NCI-H345 treated with DMSO at 0.1 percent for 48 hours (cell line): ENCODE measurements around the gene SVIL.
"Not testable (repeated sequence)": the region's sequence is repeated elsewhere in the genome, so short reads cannot be mapped to it uniquely, and the experiment has no call there.

Experiments
- DNase-seq: peaks from one replicate; lab custom pipeline; 2025; ENCODE audit not compliant: unreplicated experiment; lab: John Stamatoyannopoulos, UW

Gene SVIL

GRCh38 chr10:29492774-29493173 is 142.0 kb downstream of the SVIL start:
- DNase-seq: no peak

- DNase-seq: no peak
Measured at GRCh38 chr10:29491918-29492317, 142.9 kb downstream of the SVIL start.

GRCh38 chr10:29490781-29491280 is 143.9 kb downstream of the SVIL start:
- not testable (repeated sequence) for DNase-seq

GRCh38 chr10:29488471-29488870 is 146.3 kb downstream of the SVIL start:
- not testable (repeated sequence) for DNase-seq

GRCh38 chr10:29487884-29488266 is 146.9 kb downstream of the SVIL start:
- not testable (repeated sequence) for DNase-seq

GRCh38 chr10:29487032-29487883 is 147.5 kb downstream of the SVIL start:
- DNase-seq: not testable (repeated sequence)

GRCh38 chr10:29486433-29486832 is 148.3 kb downstream of the SVIL start:
- DNase-seq: no peak

- not testable (repeated sequence) for DNase-seq
Measured at GRCh38 chr10:29484677-29485076, 150.1 kb downstream of the SVIL start.

GRCh38 chr10:29482591-29483431 is 152.0 kb downstream of the SVIL start:
- no peak for DNase-seq

GRCh38 chr10:29481906-29482440 is 152.8 kb downstream of the SVIL start:
- DNase-seq: no peak

GRCh38 chr10:29479981-29480954 is 154.5 kb downstream of the SVIL start:
- DNase-seq: no peak

GRCh38 chr10:29479081-29479925 is 155.5 kb downstream of the SVIL start:
- peak; percentile 29 for DNase-seq

GRCh38 chr10:29473406-29474100 is 161.2 kb downstream of the SVIL start:
- no peak for DNase-seq

GRCh38 chr10:29473087-29473356 is 161.7 kb downstream of the SVIL start:
- no peak for DNase-seq

- no peak for DNase-seq
Measured at GRCh38 chr10:29472301-29473086, 162.3 kb downstream of the SVIL start.

- DNase-seq: no peak
Measured at GRCh38 chr10:29471544-29471859, 163.3 kb downstream of the SVIL start.

GRCh38 chr10:29470843-29471543 is 163.8 kb downstream of the SVIL start:
- no peak for DNase-seq

GRCh38 chr10:29470355-29470705 is 164.4 kb downstream of the SVIL start:
- DNase-seq: no peak
